ENCODE results near the gene PLCB3.

DNA sequence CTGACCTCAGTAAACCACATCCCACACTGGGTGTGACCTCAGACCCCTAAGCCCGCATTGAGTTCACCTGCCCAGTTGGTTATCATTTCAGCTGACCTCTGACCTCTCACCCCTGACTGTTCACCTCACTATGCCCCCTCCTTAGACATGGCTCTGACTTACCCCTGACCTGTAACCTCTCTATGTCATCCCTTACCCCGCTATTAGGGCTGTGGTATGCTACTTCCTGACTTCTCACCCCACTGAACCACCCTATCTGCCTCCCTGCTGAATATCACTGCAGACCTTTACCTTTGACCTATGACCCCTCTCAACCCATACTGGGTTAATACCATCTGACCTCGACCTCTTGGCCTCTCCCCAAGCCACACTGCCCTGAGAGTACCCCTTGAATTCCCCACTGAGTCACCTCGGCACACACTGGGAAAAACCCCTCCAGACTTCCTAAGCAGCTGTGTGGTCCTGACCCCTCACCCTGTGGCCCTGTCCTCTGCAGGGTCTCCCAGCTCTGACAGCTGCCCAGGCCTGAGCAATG lies 8.3 kb downstream of the PLCB3 start:
- TF ChIP-seq, protein P1, sequence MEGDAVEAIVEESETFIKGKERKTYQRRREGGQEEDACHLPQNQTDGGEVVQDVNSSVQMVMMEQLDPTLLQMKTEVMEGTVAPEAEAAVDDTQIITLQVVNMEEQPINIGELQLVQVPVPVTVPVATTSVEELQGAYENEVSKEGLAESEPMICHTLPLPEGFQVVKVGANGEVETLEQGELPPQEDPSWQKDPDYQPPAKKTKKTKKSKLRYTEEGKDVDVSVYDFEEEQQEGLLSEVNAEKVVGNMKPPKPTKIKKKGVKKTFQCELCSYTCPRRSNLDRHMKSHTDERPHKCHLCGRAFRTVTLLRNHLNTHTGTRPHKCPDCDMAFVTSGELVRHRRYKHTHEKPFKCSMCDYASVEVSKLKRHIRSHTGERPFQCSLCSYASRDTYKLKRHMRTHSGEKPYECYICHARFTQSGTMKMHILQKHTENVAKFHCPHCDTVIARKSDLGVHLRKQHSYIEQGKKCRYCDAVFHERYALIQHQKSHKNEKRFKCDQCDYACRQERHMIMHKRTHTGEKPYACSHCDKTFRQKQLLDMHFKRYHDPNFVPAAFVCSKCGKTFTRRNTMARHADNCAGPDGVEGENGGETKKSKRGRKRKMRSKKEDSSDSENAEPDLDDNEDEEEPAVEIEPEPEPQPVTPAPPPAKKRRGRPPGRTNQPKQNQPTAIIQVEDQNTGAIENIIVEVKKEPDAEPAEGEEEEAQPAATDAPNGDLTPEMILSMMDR (IDR thresholded peaks at IDR 0.05; ENCODE audit: low read length): no peak
- no peak for TF ChIP-seq EZH2 (optimal IDR thresholded peaks at IDR 0.05; ENCODE audit: low read depth, low read length)
- TF ChIP-seq EZH2phosphoT487 (IDR thresholded peaks at IDR 0.05; ENCODE audit: low read length): no peak

Measured in MM.1S (cell line).